GM18499 (cell line): Measurements from ENCODE around the gene REL.
"Not testable (repeated sequence)": the region's sequence is repeated elsewhere in the genome, so short reads cannot be mapped to it uniquely, and the experiment has no call there.

Source experiments
- ATAC-seq: cut with Tn5 transposase; IDR thresholded peaks from one replicate; pipeline ENCODE4 v1.9.1; 2021; ENCODE audit warnings: moderate number of reproducible peaks; ENCODE audit not compliant: insufficient read depth, unreplicated experiment

REL gene

GRCh38 chr2:60881047-60881932, at the start of gene REL:
TSS of gene REL (plus strand) at chr2:60881574. CDS start at chr2:60881841, 267 bp downstream.
- peak; percentile 45 for ATAC-seq

- no peak for ATAC-seq
Observed at GRCh38 chr2:60831921-60832320, 49.5 kb upstream of the REL start.

GRCh38 chr2:60832621-60833020, 48.8 kb upstream of the REL start:
- ATAC-seq = no peak

DNA sequence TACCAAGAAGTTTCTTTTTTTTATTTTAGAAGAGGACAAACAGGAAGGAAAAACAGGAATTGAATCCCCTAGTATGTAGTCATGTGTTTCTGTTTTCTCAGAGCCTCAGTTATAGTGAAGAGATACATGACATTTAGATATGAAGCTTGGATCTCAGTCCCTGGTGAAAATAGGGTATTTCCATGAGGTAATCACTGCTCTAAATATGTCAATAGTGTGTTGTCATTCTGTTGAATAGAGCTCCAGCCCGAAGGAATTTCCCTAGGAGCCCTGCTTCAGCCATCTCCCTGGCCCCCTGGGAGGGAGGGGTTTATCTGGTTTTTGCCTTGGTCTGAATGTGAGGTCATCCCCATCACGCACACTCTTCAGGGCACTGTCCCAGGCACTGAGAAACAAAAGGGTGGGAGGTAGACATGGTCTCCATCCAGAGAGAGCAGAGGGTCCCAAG, 47.1 kb upstream of the REL start:
- ATAC-seq = no peak

GRCh38 chr2:60836491-60836890, 44.9 kb upstream of the REL start:
- no peak for ATAC-seq

- ATAC-seq = no peak
Observed at GRCh38 chr2:60837123-60837522, 44.3 kb upstream of the REL start.

DNA sequence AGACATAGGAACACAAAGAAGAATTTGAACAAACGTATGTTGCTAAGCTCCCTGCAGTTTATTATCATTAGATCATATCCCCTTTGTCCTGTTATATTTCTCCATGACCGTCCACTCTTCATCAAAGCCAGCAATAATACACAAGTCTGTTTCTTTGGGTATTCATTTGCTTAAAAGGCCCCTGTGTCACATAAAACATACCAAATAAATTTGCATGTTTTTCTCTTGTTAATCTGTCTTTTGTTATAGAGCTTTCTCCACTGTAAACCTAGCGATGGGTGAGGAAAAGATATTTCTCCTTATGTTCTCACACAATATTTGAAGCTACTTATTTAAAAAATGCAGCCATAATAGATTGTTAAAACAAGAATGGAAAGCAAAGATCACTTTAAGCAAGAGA, 42.9 kb upstream of the REL start:
- no peak for ATAC-seq

- ATAC-seq = peak; percentile 34
Observed at GRCh38 chr2:60839126-60839813, 42.1 kb upstream of the REL start.

GRCh38 chr2:60840880-60841279, 40.5 kb upstream of the REL start:
- ATAC-seq = peak; percentile 36

- no peak for ATAC-seq
Observed at GRCh38 chr2:60843006-60843405, 38.4 kb upstream of the REL start.

- ATAC-seq = no peak
Observed at GRCh38 chr2:60844105-60844504, 37.3 kb upstream of the REL start.

DNA sequence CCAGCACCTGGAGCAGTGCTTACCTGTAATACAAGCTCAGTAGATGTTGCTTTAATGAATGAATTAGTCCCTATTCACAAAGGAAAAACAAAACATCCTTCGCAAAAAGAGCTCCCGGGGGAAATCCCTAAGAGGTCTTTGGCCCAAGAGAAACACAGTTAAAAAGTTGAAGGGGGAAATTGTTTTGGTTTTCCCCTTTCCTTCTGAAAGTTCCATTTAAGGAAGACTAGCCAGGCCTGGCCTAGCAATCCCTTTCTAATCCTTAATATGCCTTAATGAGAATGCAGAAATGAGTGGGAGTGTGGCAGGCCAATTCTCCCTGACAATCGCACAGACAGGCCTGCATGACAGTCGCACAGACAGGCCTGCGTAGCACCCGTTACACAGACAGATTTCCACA, 33.5 kb upstream of the REL start:
- ATAC-seq = no peak

GRCh38 chr2:60849187-60849586, 32.2 kb upstream of the REL start:
- ATAC-seq = no peak

GRCh38 chr2:60852282-60852860, 29.0 kb upstream of the REL start:
- no peak for ATAC-seq

GRCh38 chr2:60853531-60853930, 27.8 kb upstream of the REL start:
- no peak for ATAC-seq

DNA sequence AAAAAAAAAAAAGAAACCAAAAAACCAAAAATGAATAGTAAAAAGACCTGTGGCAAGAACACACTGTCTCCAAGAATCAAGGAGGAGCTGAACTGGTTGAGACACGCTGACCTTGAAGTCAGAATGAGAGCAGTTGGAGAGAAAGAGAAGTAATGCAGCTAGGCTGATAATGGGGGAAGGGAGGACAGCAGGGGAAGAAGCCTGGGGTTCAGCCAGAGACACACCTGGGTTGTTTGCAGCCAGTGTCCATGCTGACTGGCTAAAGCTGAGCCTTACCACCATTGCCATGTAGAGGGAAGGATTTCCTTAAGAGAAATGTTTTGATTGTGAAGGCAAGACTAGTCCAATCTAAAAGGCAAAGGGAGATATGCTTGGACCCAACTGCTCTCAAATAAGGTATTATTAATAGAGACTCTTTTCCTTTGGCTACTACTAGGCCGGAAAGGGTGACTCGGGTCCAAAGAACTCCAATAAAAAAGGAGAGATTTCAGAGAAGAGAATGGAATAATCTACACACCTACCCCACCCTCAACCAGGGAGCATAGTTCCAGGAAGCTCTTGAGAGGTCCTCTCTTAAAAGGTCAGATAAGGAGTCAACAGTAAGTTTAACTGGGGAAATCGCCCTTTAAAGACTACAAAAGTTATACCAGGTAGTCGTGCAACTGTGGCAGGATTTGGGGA, 25.2 kb upstream of the REL start:
- ATAC-seq = no peak

GRCh38 chr2:60857056-60857455, 24.3 kb upstream of the REL start:
- no peak for ATAC-seq

GRCh38 chr2:60858897-60859311, 22.5 kb upstream of the REL start:
- no peak for ATAC-seq

- no peak for ATAC-seq
Observed at GRCh38 chr2:60861736-60862135, 19.6 kb upstream of the REL start.

DNA sequence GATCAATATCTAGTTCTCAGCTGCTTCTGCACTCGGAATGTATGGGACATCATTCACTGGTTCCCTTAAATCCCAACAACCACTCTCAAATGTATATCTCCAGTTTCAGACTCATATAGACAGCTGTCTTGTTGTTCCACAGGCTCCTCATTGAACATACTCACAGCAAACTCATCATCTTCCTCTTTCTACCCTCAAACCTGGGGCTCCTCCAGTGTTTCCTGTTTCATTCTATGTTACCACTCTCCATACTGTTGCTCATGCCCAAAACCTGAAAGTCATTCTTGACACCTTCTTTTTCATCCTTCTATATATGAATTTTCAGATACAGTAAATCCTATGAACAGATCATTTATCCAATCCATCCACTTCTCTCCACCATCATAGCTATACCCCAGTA, 18.7 kb upstream of the REL start:
- no peak for ATAC-seq

DNA sequence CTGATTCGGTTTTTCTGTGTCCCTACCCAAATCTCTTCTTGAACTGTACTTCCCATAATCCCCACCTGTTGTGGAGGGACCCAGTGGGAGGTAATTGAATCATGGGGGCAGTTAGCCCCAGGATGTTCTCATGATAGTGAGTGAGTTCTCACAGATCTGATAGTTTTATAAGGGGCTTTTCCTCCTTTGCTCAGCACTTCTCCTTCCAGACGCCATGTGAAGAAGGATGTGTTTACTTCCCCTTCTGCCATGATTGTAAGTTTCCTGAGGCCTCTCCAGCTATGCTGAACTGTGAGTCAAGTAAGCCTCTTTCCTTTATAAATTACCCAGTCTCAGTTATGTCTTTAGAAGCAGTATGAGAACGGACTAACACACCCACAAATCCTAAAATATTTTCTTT, 16.0 kb upstream of the REL start:
- not testable (repeated sequence) for ATAC-seq
